GM23248 (cell line): Measurements from ENCODE around the gene PAK4.

Experiments
- EZH2 ChIP-seq: fragments of 200-600 bp; sonication (generic); IDR thresholded peaks from 2 replicates; pipeline ENCODE4 v1.6.1; 2018; ENCODE audit warnings: antibody characterized with exemption, mild to moderate bottlenecking; ENCODE audit not compliant: insufficient read depth, poor library complexity, severe bottlenecking
- EZH2phosphoT487 ChIP-seq: fragments of 200-600 bp; sonication (generic); IDR thresholded peaks from 2 replicates; pipeline ENCODE4 v1.6.1; 2018; ENCODE audit warnings: antibody characterized with exemption, moderate library complexity, mild to moderate bottlenecking, low read depth; ENCODE audit not compliant: insufficient read depth

GRCh38 chr19:39186391-39186790 lies 60.8 kb downstream of the PAK4 start:
- TF ChIP-seq EZH2 = no peak
- no peak for TF ChIP-seq EZH2phosphoT487
